NB4 (cell line): ENCODE measurements around the gene ZMYND8.

Source experiments
- CTCF ChIP-seq: IDR thresholded peaks from one replicate; pipeline ENCODE4 v1.5.1; 2012; ENCODE audit warnings: low read depth, low read length
- POLR2A ChIP-seq: IDR thresholded peaks from 2 replicates; pipeline ENCODE4 v1.6.1; 2011; ENCODE audit warnings: mild to moderate bottlenecking; ENCODE audit not compliant: insufficient read length; ENCODE audit errors: extremely low read depth

- peak; percentile 63 for TF ChIP-seq CTCF
- no peak for TF ChIP-seq POLR2A
Observed at GRCh38 chr20:47205577-47206123, 150.8 kb downstream of the ZMYND8 start.
